ENCODE results near the gene KDELR3.
"Not testable (repeated sequence)": the region's sequence is repeated elsewhere in the genome, so short reads cannot be mapped to it uniquely, and the experiment has no call there.

KDELR3 gene

GRCh38 chr22:38462960-38463784 is 4.7 kb upstream of the KDELR3 start:
- peak overlapping the region; percentile 18 for H3K4me3 ChIP-seq (ENCODE audit: low read length)
- H3K36me3 ChIP-seq (ENCODE audit: control insufficient read depth, low read depth, low read length) = no peaks in the 10 kb centered on the region
- H3K9ac ChIP-seq (ENCODE audit: low read length) = no peak overlapping the region
- H3K4me1 ChIP-seq (ENCODE audit: control insufficient read depth, low read depth, low read length) = peaks cover 10% of the 10 kb centered on the region
- no peaks in the 10 kb centered on the region for H3K9me3 ChIP-seq (ENCODE audit: control insufficient read depth, low read depth, low read length)
- no peak overlapping the region for H3K27ac ChIP-seq (ENCODE audit: low read length)
- H3K27me3 ChIP-seq (ENCODE audit: control insufficient read depth, insufficient read depth, low read length) = peaks cover 73% of the 10 kb centered on the region

- H3K27me3 ChIP-seq (ENCODE audit: control insufficient read depth, insufficient read depth, low read length) = peaks cover 74% of the 10 kb centered on the region
- no peak overlapping the region for H3K9ac ChIP-seq (ENCODE audit: low read length)
- no peaks in the 10 kb centered on the region for H3K9me3 ChIP-seq (ENCODE audit: control insufficient read depth, low read depth, low read length)
- no peak overlapping the region for H3K27ac ChIP-seq (ENCODE audit: low read length)
- H3K36me3 ChIP-seq (ENCODE audit: control insufficient read depth, low read depth, low read length) = no peaks in the 10 kb centered on the region
- peaks cover 10% of the 10 kb centered on the region for H3K4me1 ChIP-seq (ENCODE audit: control insufficient read depth, low read depth, low read length)
- H3K4me3 ChIP-seq (ENCODE audit: low read length) = no peak overlapping the region
These were observed 2.8 kb upstream of the KDELR3 start for GRCh38 chr22:38464992-38465672.

GRCh38 chr22:38465673-38466490 is 2.0 kb upstream of the KDELR3 start:
- Histone ChIP-seq H3K27me3 (ENCODE audit: control insufficient read depth, insufficient read depth, low read length) (peaks cover 67% of the 10 kb centered on the region), H3K9ac (ENCODE audit: low read length) (no peak overlapping the region), H3K36me3 (ENCODE audit: control insufficient read depth, low read depth, low read length) (no peaks in the 10 kb centered on the region), H3K4me1 (ENCODE audit: control insufficient read depth, low read depth, low read length) (peaks cover 10% of the 10 kb centered on the region), H3K4me3 (ENCODE audit: low read length) (no peak overlapping the region), H3K9me3 (ENCODE audit: control insufficient read depth, low read depth, low read length) (no peaks in the 10 kb centered on the region), H3K27ac (ENCODE audit: low read length) (no peak overlapping the region)

- Histone ChIP-seq H3K27me3 (ENCODE audit: control insufficient read depth, insufficient read depth, low read length) (peaks cover 53% of the 10 kb centered on the region), H3K4me1 (ENCODE audit: control insufficient read depth, low read depth, low read length) (peaks cover 7% of the 10 kb centered on the region), H3K4me3 (ENCODE audit: low read length) (peak overlapping the region; percentile 66), H3K9me3 (ENCODE audit: control insufficient read depth, low read depth, low read length) (no peaks in the 10 kb centered on the region), H3K36me3 (ENCODE audit: control insufficient read depth, low read depth, low read length) (no peaks in the 10 kb centered on the region), H3K27ac (ENCODE audit: low read length) (no peak overlapping the region), H3K9ac (ENCODE audit: low read length) (no peak overlapping the region)
These were observed 425 bp upstream of the KDELR3 start for GRCh38 chr22:38467438-38467903.

GRCh38 chr22:38468443-38469305 is 778 bp downstream of the KDELR3 start:
- Histone ChIP-seq H3K36me3 (ENCODE audit: control insufficient read depth, low read depth, low read length) (no peaks in the 10 kb centered on the region), H3K27ac (ENCODE audit: low read length) (no peak overlapping the region), H3K4me1 (ENCODE audit: control insufficient read depth, low read depth, low read length) (peaks cover 6% of the 10 kb centered on the region), H3K27me3 (ENCODE audit: control insufficient read depth, insufficient read depth, low read length) (peaks cover 46% of the 10 kb centered on the region), H3K9ac (ENCODE audit: low read length) (peak overlapping the region; percentile 41), H3K9me3 (ENCODE audit: control insufficient read depth, low read depth, low read length) (no peaks in the 10 kb centered on the region), H3K4me3 (ENCODE audit: low read length) (peak overlapping the region; percentile 66)

GRCh38 chr22:38469306-38469781 is 1.4 kb downstream of the KDELR3 start:
- Histone ChIP-seq H3K27ac (ENCODE audit: low read length) (no peak overlapping the region), H3K27me3 (ENCODE audit: control insufficient read depth, insufficient read depth, low read length) (peaks cover 39% of the 10 kb centered on the region), H3K4me3 (ENCODE audit: low read length) (no peak overlapping the region), H3K9ac (ENCODE audit: low read length) (no peak overlapping the region), H3K9me3 (ENCODE audit: control insufficient read depth, low read depth, low read length) (no peaks in the 10 kb centered on the region), H3K4me1 (ENCODE audit: control insufficient read depth, low read depth, low read length) (no peaks in the 10 kb centered on the region), H3K36me3 (ENCODE audit: control insufficient read depth, low read depth, low read length) (no peaks in the 10 kb centered on the region)

GRCh38 chr22:38470179-38470578 is 2.3 kb downstream of the KDELR3 start:
- peaks cover 39% of the 10 kb centered on the region for H3K27me3 ChIP-seq (ENCODE audit: control insufficient read depth, insufficient read depth, low read length)
- H3K4me1 ChIP-seq (ENCODE audit: control insufficient read depth, low read depth, low read length); H3K27ac ChIP-seq (ENCODE audit: low read length); H3K9me3 ChIP-seq (ENCODE audit: control insufficient read depth, low read depth, low read length); H3K9ac ChIP-seq (ENCODE audit: low read length); H3K36me3 ChIP-seq (ENCODE audit: control insufficient read depth, low read depth, low read length); H3K4me3 ChIP-seq (ENCODE audit: low read length): not testable (repeated sequence)

GRCh38 chr22:38471237-38471636 is 3.3 kb downstream of the KDELR3 start:
- H3K4me1 ChIP-seq (ENCODE audit: control insufficient read depth, low read depth, low read length) = no peaks in the 10 kb centered on the region
- H3K27ac ChIP-seq (ENCODE audit: low read length) = no peak overlapping the region
- no peaks in the 10 kb centered on the region for H3K9me3 ChIP-seq (ENCODE audit: control insufficient read depth, low read depth, low read length)

GRCh38 chr22:38474003-38474607 is 6.2 kb downstream of the KDELR3 start:
- Histone ChIP-seq H3K27ac (ENCODE audit: low read length) (no peak overlapping the region), H3K27me3 (ENCODE audit: control insufficient read depth, insufficient read depth, low read length) (peaks cover 2% of the 10 kb centered on the region), H3K9me3 (ENCODE audit: control insufficient read depth, low read depth, low read length) (no peaks in the 10 kb centered on the region), H3K4me3 (ENCODE audit: low read length) (no peak overlapping the region), H3K36me3 (ENCODE audit: control insufficient read depth, low read depth, low read length) (no peaks in the 10 kb centered on the region), H3K9ac (ENCODE audit: low read length) (no peak overlapping the region), H3K4me1 (ENCODE audit: control insufficient read depth, low read depth, low read length) (no peaks in the 10 kb centered on the region)

More at GRCh38 chr22:38471237-38471636, 3.3 kb downstream of the KDELR3 start:
- peaks cover 30% of the 10 kb centered on the region for H3K27me3 ChIP-seq (ENCODE audit: control insufficient read depth, insufficient read depth, low read length)
- no peaks in the 10 kb centered on the region for H3K36me3 ChIP-seq (ENCODE audit: control insufficient read depth, low read depth, low read length)
- H3K9ac ChIP-seq (ENCODE audit: low read length) = no peak overlapping the region
- H3K4me3 ChIP-seq (ENCODE audit: low read length) = no peak overlapping the region

GRCh38 chr22:38477585-38477984 is 9.7 kb downstream of the KDELR3 start:
- Histone ChIP-seq H3K4me1 (ENCODE audit: control insufficient read depth, low read depth, low read length) (no peaks in the 10 kb centered on the region), H3K4me3 (ENCODE audit: low read length) (no peak overlapping the region), H3K9me3 (ENCODE audit: control insufficient read depth, low read depth, low read length) (no peaks in the 10 kb centered on the region), H3K36me3 (ENCODE audit: control insufficient read depth, low read depth, low read length) (peaks cover 17% of the 10 kb centered on the region), H3K27ac (ENCODE audit: low read length) (no peak overlapping the region), H3K9ac (ENCODE audit: low read length) (no peak overlapping the region), H3K27me3 (ENCODE audit: control insufficient read depth, insufficient read depth, low read length) (no peaks in the 10 kb centered on the region)
